Measurements from ENCODE around the gene EFCAB10. TPM values are rescaled to one million over a fixed set of nuclear protein-coding genes. Genes with fewer than 3 reads are reported as not detected.
"Not testable (repeated sequence)": the region's sequence is repeated elsewhere in the genome, so short reads cannot be mapped to it uniquely, and the experiment has no call there.

EFCAB10 gene
- total RNA-seq, 1 experiment from 2014 or later, result not detected

- TF ChIP-seq CTCF (IDR thresholded peaks at IDR 0.05; ENCODE audit: insufficient read depth in 1 of 2, low read depth in 1 of 2, low read length in 1 of 2, severe bottlenecking in 1 of 2, unreplicated experiment in 1 of 2), result no peak
- intact Hi-C loops (cut with micrococcal nuclease; ENCODE audit: unreplicated experiment), result no loop called here
- POLR2A ChIA-PET, result no interaction called here
- Mint-ChIP-seq H3K36me3 (ENCODE audit: insufficient read depth, unreplicated experiment) (no peaks in the 10 kb centered on the region), H3K4me3 (ENCODE audit: unreplicated experiment) (no peak overlapping the region), H3K27ac (ENCODE audit: unreplicated experiment) (no peak overlapping the region), H3K4me1 (ENCODE audit: low read depth, unreplicated experiment) (no peaks in the 10 kb centered on the region), H3K27me3 (ENCODE audit: insufficient read depth, unreplicated experiment) (no peaks in the 10 kb centered on the region), H3K9me3 (ENCODE audit: unreplicated experiment) (no peaks in the 10 kb centered on the region)
- no peaks in the 10 kb centered on the region for H3K4me1 ChIP-seq
- no peaks in the 10 kb centered on the region for H3K27me3 ChIP-seq (replicated peaks; ENCODE audit: control insufficient read depth, insufficient read depth, low read length)
- 0 out of 2 replicates have a peak, but pooled peaks cover 4% of the 10 kb centered on the region for H3K9me3 ChIP-seq
- H3K4me3 ChIP-seq (ENCODE audit: low read depth, low read length), result no peak overlapping the region
- DNase-seq, result peak in 1 of 2 experiments; percentile 6
- H3K36me3 ChIP-seq (ENCODE audit: control insufficient read depth, insufficient read depth, low read length), result no peaks in the 10 kb centered on the region
- CTCF ChIA-PET, result interaction anchor here (0.6 to 0.9 kb wide), 4 partner anchors 50 to 1371 kb away, joined by 3 to 6 read pairs (median 3); no protein-coding TSS in a partner anchor
- BruUV-seq (replicated peaks), result no TSS peak
Observed at GRCh38 chr7:105602325-105603305, 21.3 kb upstream of the EFCAB10 start.

GRCh38 chr7:105600720-105601550 lies 19.6 kb upstream of the EFCAB10 start:
- H3K27me3 ChIP-seq (replicated peaks; ENCODE audit: control insufficient read depth, insufficient read depth, low read length), result no peaks in the 10 kb centered on the region
- H3K9me3 ChIP-seq, result 0 out of 2 replicates have a peak, but pooled peaks cover 4% of the 10 kb centered on the region
- no peak overlapping the region for H3K4me3 ChIP-seq (ENCODE audit: low read depth, low read length)
- Mint-ChIP-seq H3K9me3 (ENCODE audit: unreplicated experiment) (no peaks in the 10 kb centered on the region), H3K27ac (ENCODE audit: unreplicated experiment) (no peak overlapping the region), H3K4me3 (ENCODE audit: unreplicated experiment) (no peak overlapping the region), H3K4me1 (ENCODE audit: low read depth, unreplicated experiment) (no peaks in the 10 kb centered on the region), H3K27me3 (ENCODE audit: insufficient read depth, unreplicated experiment) (peaks cover 3% of the 10 kb centered on the region), H3K36me3 (ENCODE audit: insufficient read depth, unreplicated experiment) (no peaks in the 10 kb centered on the region)
- H3K4me1 ChIP-seq, result no peaks in the 10 kb centered on the region
- intact Hi-C loops (cut with micrococcal nuclease; ENCODE audit: unreplicated experiment), result no loop called here
- POLR2A ChIA-PET, result no interaction called here
- CTCF ChIA-PET, result no interaction called here
- no TSS peak for BruUV-seq (replicated peaks)
- no peak for TF ChIP-seq CTCF (IDR thresholded peaks at IDR 0.05; ENCODE audit: insufficient read depth in 1 of 2, low read depth in 1 of 2, low read length in 1 of 2, severe bottlenecking in 1 of 2, unreplicated experiment in 1 of 2)
- H3K36me3 ChIP-seq (ENCODE audit: control insufficient read depth, insufficient read depth, low read length), result no peaks in the 10 kb centered on the region
- no peak for DNase-seq

- no TSS peak for BruUV-seq (replicated peaks)
- Mint-ChIP-seq H3K9me3 (ENCODE audit: unreplicated experiment) (no peaks in the 10 kb centered on the region), H3K4me3 (ENCODE audit: unreplicated experiment) (no peak overlapping the region), H3K36me3 (ENCODE audit: insufficient read depth, unreplicated experiment) (no peaks in the 10 kb centered on the region), H3K4me1 (ENCODE audit: low read depth, unreplicated experiment) (no peaks in the 10 kb centered on the region), H3K27me3 (ENCODE audit: insufficient read depth, unreplicated experiment) (peaks cover 3% of the 10 kb centered on the region), H3K27ac (ENCODE audit: unreplicated experiment) (no peak overlapping the region)
- ChIA-PET CTCF (interaction anchor here (0.9 kb wide), 1 partner anchor 11 kb away, joined by 3 read pairs; no protein-coding TSS in a partner anchor), POLR2A (no interaction called here)
- intact Hi-C loops (cut with micrococcal nuclease; ENCODE audit: unreplicated experiment), result no loop called here
- Histone ChIP-seq H3K36me3 (ENCODE audit: control insufficient read depth, insufficient read depth, low read length) (no peaks in the 10 kb centered on the region), H3K27me3 (replicated peaks; ENCODE audit: control insufficient read depth, insufficient read depth, low read length) (no peaks in the 10 kb centered on the region), H3K4me3 (ENCODE audit: low read depth, low read length) (no peak overlapping the region), H3K4me1 (no peaks in the 10 kb centered on the region), H3K9me3 (0 out of 2 replicates have a peak, but pooled peaks cover 4% of the 10 kb centered on the region)
- DNase-seq, result no peak
- TF ChIP-seq CTCF (IDR thresholded peaks at IDR 0.05; ENCODE audit: insufficient read depth in 1 of 2, low read depth in 1 of 2, low read length in 1 of 2, severe bottlenecking in 1 of 2, unreplicated experiment in 1 of 2), result no peak
Observed at GRCh38 chr7:105599551-105599950, 18.3 kb upstream of the EFCAB10 start.

- BruUV-seq (replicated peaks); H3K27me3 Mint-ChIP-seq (ENCODE audit: insufficient read depth, unreplicated experiment); H3K27me3 ChIP-seq (replicated peaks; ENCODE audit: control insufficient read depth, insufficient read depth, low read length); H3K4me1 ChIP-seq; H3K4me1 Mint-ChIP-seq (ENCODE audit: low read depth, unreplicated experiment); intact Hi-C loops (cut with micrococcal nuclease; ENCODE audit: unreplicated experiment); H3K27ac Mint-ChIP-seq (ENCODE audit: unreplicated experiment); H3K9me3 Mint-ChIP-seq (ENCODE audit: unreplicated experiment); POLR2A ChIA-PET; H3K36me3 ChIP-seq (ENCODE audit: control insufficient read depth, insufficient read depth, low read length); H3K4me3 ChIP-seq (ENCODE audit: low read depth, low read length); H3K36me3 Mint-ChIP-seq (ENCODE audit: insufficient read depth, unreplicated experiment); H3K4me3 Mint-ChIP-seq (ENCODE audit: unreplicated experiment); H3K9me3 ChIP-seq; DNase-seq: not testable (repeated sequence)
- CTCF ChIA-PET, result interaction anchor here (0.9 kb wide), 1 partner anchor 10 kb away, joined by 3 read pairs; no protein-coding TSS in a partner anchor
Observed at GRCh38 chr7:105599080-105599479, 17.8 kb upstream of the EFCAB10 start.

Data from Caco-2 (cell line).